H1 (cell line): ENCODE measurements around the gene ILKAP. TPM values are rescaled to one million over a fixed set of nuclear protein-coding genes. Genes with fewer than 3 reads are reported as not detected.

ENCODE experiments used
- CTCF ChIA-PET: fragments of 300-600 bp; sonication (Branson Sonifier 250); formaldehyde crosslinking; loops from one replicate; lab custom pipeline; 2021; ENCODE audit not compliant: partially characterized antibody; lab: Charles Lee
- POLR2A ChIA-PET: fragments of 300-600 bp; sonication (Branson Sonifier 250); formaldehyde crosslinking; loops from one replicate; lab custom pipeline; 2021; ENCODE audit warnings: inconsistent platforms; ENCODE audit not compliant: partially characterized antibody; lab: Charles Lee
- DNase-seq, 2 experiments: peaks; one replicate each; pipeline versions ENCODE4 v3.0.0 to v3.0.0-alpha.2; 2010 to 2022; ENCODE audit warnings: low spot score in 2 of 2, low read depth in 1 of 2, mixed read lengths in 1 of 2
- FAIRE-seq: peaks from 2 replicates; lab custom pipeline; 2011; peaks lifted over from hg19 to GRCh38; lab: Jason Lieb, UNC
- H2AFZ ChIP-seq: 2 replicates; pipeline ENCODE4 v1.8.1; 2012; ENCODE audit warnings: low read length, inconsistent platforms
- H2AK5ac ChIP-seq: 2 replicates; pipeline ENCODE4 v1.6.1; 2013; ENCODE audit warnings: low read depth, low read length
- H2BK120ac ChIP-seq: replicated peaks from 2 replicates; pipeline ENCODE3; 2013; ENCODE audit warnings: low read depth, low read length, inconsistent platforms
- H2BK12ac ChIP-seq: 2 replicates; pipeline ENCODE4 v1.6.1; 2013; ENCODE audit warnings: low read depth, low read length
- H2BK15ac ChIP-seq: 2 replicates; pipeline ENCODE4 v1.6.1; 2013; ENCODE audit warnings: low read length
- H2BK20ac ChIP-seq: 2 replicates; pipeline ENCODE4 v1.6.1; 2013; ENCODE audit warnings: low read length
- H2BK5ac ChIP-seq: 2 replicates; pipeline ENCODE4 v1.6.1; 2013; ENCODE audit warnings: low read depth, low read length
- H3K14ac ChIP-seq: 2 replicates; pipeline ENCODE4 v1.6.1; 2013; ENCODE audit warnings: inconsistent platforms; ENCODE audit not compliant: insufficient read length
- H3K18ac ChIP-seq: 2 replicates; pipeline ENCODE4 v1.6.1; 2013; ENCODE audit warnings: low read length; ENCODE audit errors: extremely low read depth
- H3K23ac ChIP-seq: 2 replicates; pipeline ENCODE4 v1.6.1; 2013; ENCODE audit warnings: inconsistent platforms; ENCODE audit not compliant: insufficient read length
- H3K23me2 ChIP-seq: 2 replicates; pipeline ENCODE4 v1.6.1; 2013; ENCODE audit warnings: low read depth, low read length
- H3K27ac ChIP-seq: 2 replicates; pipeline ENCODE4 v1.6.1; 2011; ENCODE audit warnings: low read depth, low read length, inconsistent platforms
- H3K27me3 ChIP-seq, 4 experiments: replicated peaks in 1 of 4; 1 replicate in 1 of 4; 2 replicates in 3 of 4; pipeline versions ENCODE4 v1.6.1 to v1.8.1; 2011 to 2013; ENCODE audit warnings: low read length in 3 of 4, mild to moderate bottlenecking in 3 of 4, inconsistent platforms in 2 of 4, mixed read lengths in 2 of 4, moderate library complexity in 1 of 4; ENCODE audit not compliant: control insufficient read depth in 3 of 4, insufficient read depth in 3 of 4; ENCODE audit errors: extremely low read depth in 1 of 4
- H3K36me3 ChIP-seq, 4 experiments: 2 replicates each; pipeline versions ENCODE4 v1.6.1 to v1.8.1; 2011 to 2013; ENCODE audit warnings: mild to moderate bottlenecking in 4 of 4, low read length in 3 of 4, moderate library complexity in 2 of 4, control low read depth in 1 of 4, inconsistent platforms in 1 of 4; ENCODE audit not compliant: insufficient read depth in 4 of 4, control insufficient read depth in 2 of 4
- H3K4ac ChIP-seq: replicated peaks from 2 replicates; pipeline ENCODE3; 2013; ENCODE audit warnings: low read length, low read depth, mixed read lengths, inconsistent platforms; ENCODE audit not compliant: insufficient read length
- H3K4me1 ChIP-seq, 4 experiments: replicated peaks in 1 of 4; 1 replicate in 1 of 4; 2 replicates in 3 of 4; pipeline versions ENCODE4 v1.6.1 to v1.8.1; 2011 to 2013; ENCODE audit warnings: low read length in 3 of 4, inconsistent platforms in 2 of 4, mixed read lengths in 1 of 4; ENCODE audit not compliant: insufficient read depth in 4 of 4, control insufficient read depth in 3 of 4
- H3K4me2 ChIP-seq, 2 experiments: 2 replicates each; pipeline versions ENCODE4 v1.6.1 to v1.8.1; 2011 to 2013; ENCODE audit warnings: low read depth in 2 of 2, low read length in 2 of 2, control low read depth in 1 of 2, inconsistent platforms in 1 of 2, mild to moderate bottlenecking in 1 of 2; ENCODE audit not compliant: insufficient read depth in 1 of 2
- H3K4me3 ChIP-seq, 4 experiments: fragments of 200-600, 300-600 bp in 1 of 4; sonication (generic), shearing (Covaris generic), sonication (Bioruptor Twin) in 1 of 4; 2 replicates each; pipeline versions ENCODE4 v1.5.1 to v1.8.1; 2011 to 2016; ENCODE audit warnings: low read length in 4 of 4, low read depth in 3 of 4, control low read depth in 2 of 4, inconsistent platforms in 2 of 4, mild to moderate bottlenecking in 2 of 4, mixed read lengths in 1 of 4, moderate library complexity in 1 of 4; ENCODE audit not compliant: insufficient read depth in 2 of 4; ENCODE audit errors: extremely low read depth in 1 of 4
- H3K56ac ChIP-seq: replicated peaks from 2 replicates; pipeline ENCODE3; 2013; ENCODE audit warnings: low read depth, mild to moderate bottlenecking, mixed read lengths, low read length, inconsistent platforms; ENCODE audit not compliant: insufficient read length
- H3K79me1 ChIP-seq: 2 replicates; pipeline ENCODE4 v1.6.1; 2013; ENCODE audit warnings: low read depth, low read length, control low read depth
- H3K79me2 ChIP-seq, 2 experiments: 2 replicates each; pipeline versions ENCODE4 v1.6.1 to v1.8.1; 2012 to 2013; ENCODE audit warnings: low read length in 2 of 2, mild to moderate bottlenecking in 2 of 2, inconsistent platforms in 1 of 2; ENCODE audit not compliant: insufficient read depth in 2 of 2, control insufficient read depth in 1 of 2
- H3K9ac ChIP-seq, 4 experiments: replicated peaks in 1 of 4; 1 replicate in 1 of 4; 2 replicates in 3 of 4; pipeline versions ENCODE4 v1.6.1 to v1.8.1; 2011 to 2013; ENCODE audit warnings: low read depth in 3 of 4, low read length in 3 of 4, control low read depth in 2 of 4, mild to moderate bottlenecking in 2 of 4, moderate library complexity in 2 of 4, inconsistent platforms in 1 of 4; ENCODE audit errors: extremely low read depth in 1 of 4
- H3K9me3 ChIP-seq, 2 experiments: 2 replicates each; pipeline versions ENCODE4 v1.6.1 to v1.8.1; 2012 to 2013; ENCODE audit warnings: mild to moderate bottlenecking in 2 of 2, moderate library complexity in 2 of 2, control low read depth in 1 of 2, inconsistent platforms in 1 of 2, low read depth in 1 of 2, low read length in 1 of 2, mixed read lengths in 1 of 2; ENCODE audit not compliant: insufficient read depth in 2 of 2
- H4K20me1 ChIP-seq, 2 experiments: replicated peaks in 1 of 2; 2 replicates each; pipeline versions ENCODE3 to v1.8.1; 2011 to 2013; ENCODE audit warnings: inconsistent platforms in 2 of 2, low read length in 2 of 2, mild to moderate bottlenecking in 1 of 2; ENCODE audit not compliant: insufficient read depth in 2 of 2, control insufficient read depth in 1 of 2
- H4K5ac ChIP-seq: 2 replicates; pipeline ENCODE4 v1.6.1; 2013; ENCODE audit warnings: low read length, low read depth, mixed read lengths, inconsistent platforms; ENCODE audit not compliant: insufficient read length
- H4K8ac ChIP-seq: 2 replicates; pipeline ENCODE4 v1.8.0; 2013; ENCODE audit warnings: mild to moderate bottlenecking, moderate library complexity, low read length, inconsistent platforms; ENCODE audit not compliant: insufficient read depth; ENCODE audit errors: extremely low read depth
- H4K91ac ChIP-seq: replicated peaks from 2 replicates; pipeline ENCODE3; 2013; ENCODE audit warnings: low read length, mixed read lengths, inconsistent platforms; ENCODE audit not compliant: insufficient read length
- ASH2L ChIP-seq: fragments of 200-600, 300-600 bp; sonication (generic); IDR thresholded peaks from one replicate; pipeline ENCODE4 v1.7.1; 2017; ENCODE audit warnings: low read length
- BCL11A ChIP-seq, 2 experiments: IDR thresholded peaks; one replicate each; pipeline ENCODE4 v1.6.1; 2011; ENCODE audit warnings: low read depth in 2 of 2, low read length in 2 of 2, mild to moderate bottlenecking in 2 of 2
- CBX5 ChIP-seq: fragments of 300-800, 300-1000 bp; sonication (generic); IDR thresholded peaks from 2 replicates; pipeline ENCODE4 v1.7.1; 2016; ENCODE audit warnings: antibody characterized with exemption, low read length, low read depth
- CREB1 ChIP-seq: IDR thresholded peaks from 2 replicates; pipeline ENCODE4 v1.6.1; 2012; ENCODE audit warnings: inconsistent platforms
- JUN ChIP-seq: IDR thresholded peaks from 2 replicates; pipeline ENCODE4 v1.6.1; 2011; ENCODE audit warnings: low read depth, mild to moderate bottlenecking, improper control_type of control experiment, low read length
- JUND ChIP-seq: IDR thresholded peaks from 2 replicates; pipeline ENCODE4 v1.6.1; 2011; ENCODE audit warnings: mild to moderate bottlenecking, improper control_type of control experiment, low read length
- KDM1A ChIP-seq: fragments of 200-600, 300-600 bp; sonication (generic); IDR thresholded peaks from 2 replicates; pipeline ENCODE4 v1.7.1; 2016; ENCODE audit warnings: mild to moderate bottlenecking, low read length, borderline replicate concordance
- NANOG ChIP-seq: IDR thresholded peaks from 2 replicates; pipeline ENCODE4 v1.6.1; 2011; ENCODE audit warnings: low read length, low read depth, mild to moderate bottlenecking, inconsistent platforms; ENCODE audit not compliant: insufficient read depth, poor library complexity, severe bottlenecking
- RAD21 ChIP-seq, 2 experiments: IDR thresholded peaks in 1 of 2; conservative IDR thresholded peaks in 1 of 2; 2 replicates each; pipeline ENCODE4 v1.6.1; 2011; ENCODE audit warnings: low read depth in 2 of 2, low read length in 2 of 2, improper control_type of control experiment in 1 of 2, inconsistent platforms in 1 of 2, mild to moderate bottlenecking in 1 of 2, moderate library complexity in 1 of 2
- RFX5 ChIP-seq: IDR thresholded peaks from 2 replicates; pipeline ENCODE4 v1.6.1; 2011; ENCODE audit warnings: low read depth, low read length, improper control_type of control experiment, borderline replicate concordance
- SIN3A ChIP-seq, 2 experiments: IDR thresholded peaks in 1 of 2; conservative IDR thresholded peaks in 1 of 2; 2 replicates each; pipeline ENCODE4 v1.6.1; 2011 to 2012; ENCODE audit warnings: low read length in 2 of 2, improper control_type of control experiment in 1 of 2, low read depth in 1 of 2, mild to moderate bottlenecking in 1 of 2
- SP2 ChIP-seq: IDR thresholded peaks from 2 replicates; pipeline ENCODE4 v1.6.1; 2012; ENCODE audit warnings: mild to moderate bottlenecking, low read length, inconsistent platforms
- SRF ChIP-seq: IDR thresholded peaks from 2 replicates; pipeline ENCODE4 v1.6.1; 2011; ENCODE audit warnings: mild to moderate bottlenecking, low read depth, low read length, moderate library complexity
- YY1 ChIP-seq: IDR thresholded peaks from 2 replicates; pipeline ENCODE4 v1.6.1; 2011; ENCODE audit warnings: low read depth, mild to moderate bottlenecking, low read length
- ZNF274 ChIP-seq: IDR thresholded peaks from 2 replicates; pipeline ENCODE4 v1.7.0; 2012; ENCODE audit warnings: low read length, borderline replicate concordance; ENCODE audit errors: extremely low read depth
- WGBS, 2 experiments: shearing (Covaris generic) in 1 of 2; methylation state at CpG; one replicate each; pipeline versions ENCODE4 v1.1.6 to v1.1.7; 2013 to 2015; ENCODE audit warnings: low lambda C conversion rate in 2 of 2, mixed read lengths in 2 of 2, inconsistent platforms in 1 of 2, low coverage in 1 of 2, missing lambda C conversion rate in 1 of 2; ENCODE audit not compliant: insufficient replicate concordance in 2 of 2, insufficient coverage in 1 of 2, insufficient read length in 1 of 2; ENCODE audit errors: extremely low coverage in 1 of 2, missing lambda C conversion rate in 1 of 2; 5-methylcytosine and 5-hydroxymethylcytosine counted together
- polyA plus RNA-seq, 7 experiments: library from polyadenylated mRNA; depleted of rRNA in 3 of 7; stranded (reverse) in 5 of 7; unstranded in 2 of 7; fragments of >200 nt in 5 of 7; fragments of 200-250 nt in 2 of 7; gene quantifications; 1 replicate in 5 of 7; 2 replicates in 1 of 7; 4 replicates in 1 of 7; pipeline versions ENCODE4 v1.2.1 to v1.2.3, GENCODE V29; 2011 to 2013; ENCODE audit warnings: missing spikeins in 2 of 7, mixed read lengths in 2 of 7
- total RNA-seq: library from RNA; stranded (reverse); fragmentation: NEBNext Ultra II Directional; extraction: Animal tissue kit (Norgen Biotek cat#: 25700); gene quantifications from 2 replicates; pipeline ENCODE4 v1.2.1, GENCODE V29; 2021

ILKAP gene
- total and polyA plus RNA-seq, 2 of the 8 experiments (the other 6 are each of a cell fraction or from before 2014, with no cell fraction given): 23.5 to 33.8 TPM

DNA sequence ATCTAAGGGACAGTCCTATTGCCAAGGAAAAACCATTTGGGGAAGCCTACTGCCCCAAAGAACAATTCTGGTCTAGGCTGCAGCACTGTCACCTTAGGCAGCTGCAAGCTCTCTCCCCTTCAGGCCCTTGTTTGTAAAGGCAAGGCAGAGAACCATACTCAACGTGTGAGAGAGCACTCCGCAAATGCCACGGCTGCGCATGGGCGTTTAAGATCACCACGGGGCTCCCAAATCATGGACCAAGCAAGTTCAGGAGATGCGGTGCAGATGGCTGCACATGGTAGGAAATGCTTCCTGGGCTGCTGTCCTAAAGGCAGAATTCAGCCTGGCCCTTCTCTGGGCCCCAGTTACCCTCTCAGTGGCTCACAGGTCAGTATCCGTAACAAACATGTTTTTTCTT lies 29.2 kb downstream of the ILKAP start:
- no peak overlapping the region for H4K8ac ChIP-seq
- H3K79me1 ChIP-seq: no peaks in the 10 kb centered on the region; the same call in 1 of the 2 replicates
- peaks cover 2 to 19% of the 10 kb centered on the region in 2 experiments for H4K20me1 ChIP-seq
- no peak overlapping the region for H3K14ac ChIP-seq
- no peak overlapping the region for H3K27ac ChIP-seq
- no peak overlapping the region for H3K4ac ChIP-seq
- DNase-seq (no peak), FAIRE-seq (no peak)
- H3K4me1 ChIP-seq: no peaks in the 10 kb centered on the region
- no peak overlapping the region for H2AFZ ChIP-seq
- no peak overlapping the region for H2BK15ac ChIP-seq
- H4K5ac ChIP-seq: no peak overlapping the region
- no peak overlapping the region for H3K4me3 ChIP-seq
- H4K91ac ChIP-seq: no peak overlapping the region
- no peak overlapping the region for H2BK5ac ChIP-seq
- no peaks in the 10 kb centered on the region for H3K23me2 ChIP-seq
- H3K9ac ChIP-seq: no peak overlapping the region
- ChIA-PET CTCF (interaction anchor here (0.5 to 2.2 kb wide), 6 partner anchors 9 to 89 kb away, joined by 3 to 10 read pairs (median 3); no protein-coding TSS in a partner anchor), POLR2A (interaction anchor here (1.6 kb wide), 1 partner anchor 10 kb away, joined by 3 read pairs; no protein-coding TSS in a partner anchor)
- no peak overlapping the region for H3K56ac ChIP-seq
- no peaks in the 10 kb centered on the region for H3K27me3 ChIP-seq
- H2BK120ac ChIP-seq: no peak overlapping the region
- H2BK20ac ChIP-seq: no peak overlapping the region
- H3K36me3 ChIP-seq: peaks cover 7 to 50% (median 9%) of the 10 kb centered on the region in 4 experiments; a peak in 6 of 8 replicates
- no peaks in the 10 kb centered on the region for H3K9me3 ChIP-seq
- no peak overlapping the region for H2BK12ac ChIP-seq
- H3K79me2 ChIP-seq: no peaks in the 10 kb centered on the region
- H3K23ac ChIP-seq: no peak overlapping the region
- 97% methylated on average over 8 of the region's 8 CpGs; no CpG with 5 or more reads in 1 of the 2 experiments for WGBS, 2 experiments
- no peak overlapping the region for H2AK5ac ChIP-seq
- H3K18ac ChIP-seq: no peak overlapping the region
- H3K4me2 ChIP-seq: no peak overlapping the region
- TF ChIP-seq JUN (no peak), BCL11A (IDR thresholded peaks at IDR 0.05; ENCODE audit: low read depth in 2 of 2, low read length in 2 of 2) (no peak), KDM1A (no peak), RFX5 (no peak), CREB1 (no peak), ZNF274 (no peak), YY1 (no peak), CBX5 (no peak), JUND (no peak), RAD21 (IDR thresholded peaks at IDR 0.05 in 1 of 2, conservative IDR thresholded peaks at IDR 0.05 in 1 of 2; ENCODE audit: low read depth in 2 of 2, low read length in 2 of 2) (no peak), SP2 (no peak), SIN3A (conservative IDR thresholded peaks at IDR 0.05 in 1 of 2, IDR thresholded peaks at IDR 0.05 in 1 of 2; ENCODE audit: low read depth in 1 of 2, low read length in 2 of 2) (no peak), ASH2L (no peak), NANOG (no peak), SRF (no peak)
